H1 (cell line): ENCODE data around the gene TSNAXIP1. TPM values are rescaled to one million over a fixed set of nuclear protein-coding genes. Genes with fewer than 3 reads are reported as not detected.

Source experiments
- CTCF ChIA-PET: fragments of 300-600 bp; sonication (Branson Sonifier 250); formaldehyde crosslinking; loops from one replicate; lab custom pipeline; 2021; ENCODE audit not compliant: partially characterized antibody; lab: Charles Lee
- POLR2A ChIA-PET: fragments of 300-600 bp; sonication (Branson Sonifier 250); formaldehyde crosslinking; loops from one replicate; lab custom pipeline; 2021; ENCODE audit warnings: inconsistent platforms; ENCODE audit not compliant: partially characterized antibody; lab: Charles Lee
- DNase-seq, 2 experiments: peaks; one replicate each; pipeline versions ENCODE4 v3.0.0 to v3.0.0-alpha.2; 2010 to 2022; ENCODE audit warnings: low spot score in 2 of 2, low read depth in 1 of 2, mixed read lengths in 1 of 2
- FAIRE-seq: peaks from 2 replicates; lab custom pipeline; 2011; peaks lifted over from hg19 to GRCh38; lab: Jason Lieb, UNC
- H2AFZ ChIP-seq: 2 replicates; pipeline ENCODE4 v1.8.1; 2012; ENCODE audit warnings: low read length, inconsistent platforms
- H2AK5ac ChIP-seq: 2 replicates; pipeline ENCODE4 v1.6.1; 2013; ENCODE audit warnings: low read depth, low read length
- H2BK120ac ChIP-seq: replicated peaks from 2 replicates; pipeline ENCODE3; 2013; ENCODE audit warnings: low read depth, low read length, inconsistent platforms
- H2BK12ac ChIP-seq: 2 replicates; pipeline ENCODE4 v1.6.1; 2013; ENCODE audit warnings: low read depth, low read length
- H2BK15ac ChIP-seq: 2 replicates; pipeline ENCODE4 v1.6.1; 2013; ENCODE audit warnings: low read length
- H2BK20ac ChIP-seq: 2 replicates; pipeline ENCODE4 v1.6.1; 2013; ENCODE audit warnings: low read length
- H2BK5ac ChIP-seq: 2 replicates; pipeline ENCODE4 v1.6.1; 2013; ENCODE audit warnings: low read depth, low read length
- H3K14ac ChIP-seq: 2 replicates; pipeline ENCODE4 v1.6.1; 2013; ENCODE audit warnings: inconsistent platforms; ENCODE audit not compliant: insufficient read length
- H3K18ac ChIP-seq: 2 replicates; pipeline ENCODE4 v1.6.1; 2013; ENCODE audit warnings: low read length; ENCODE audit errors: extremely low read depth
- H3K23ac ChIP-seq: 2 replicates; pipeline ENCODE4 v1.6.1; 2013; ENCODE audit warnings: inconsistent platforms; ENCODE audit not compliant: insufficient read length
- H3K23me2 ChIP-seq: 2 replicates; pipeline ENCODE4 v1.6.1; 2013; ENCODE audit warnings: low read depth, low read length
- H3K27ac ChIP-seq: 2 replicates; pipeline ENCODE4 v1.6.1; 2011; ENCODE audit warnings: low read depth, low read length, inconsistent platforms
- H3K27me3 ChIP-seq, 4 experiments: replicated peaks in 1 of 4; 1 replicate in 1 of 4; 2 replicates in 3 of 4; pipeline versions ENCODE4 v1.6.1 to v1.8.1; 2011 to 2013; ENCODE audit warnings: low read length in 3 of 4, mild to moderate bottlenecking in 3 of 4, inconsistent platforms in 2 of 4, mixed read lengths in 2 of 4, moderate library complexity in 1 of 4; ENCODE audit not compliant: control insufficient read depth in 3 of 4, insufficient read depth in 3 of 4; ENCODE audit errors: extremely low read depth in 1 of 4
- H3K36me3 ChIP-seq, 4 experiments: 2 replicates each; pipeline versions ENCODE4 v1.6.1 to v1.8.1; 2011 to 2013; ENCODE audit warnings: mild to moderate bottlenecking in 4 of 4, low read length in 3 of 4, moderate library complexity in 2 of 4, control low read depth in 1 of 4, inconsistent platforms in 1 of 4; ENCODE audit not compliant: insufficient read depth in 4 of 4, control insufficient read depth in 2 of 4
- H3K4ac ChIP-seq: replicated peaks from 2 replicates; pipeline ENCODE3; 2013; ENCODE audit warnings: low read length, low read depth, mixed read lengths, inconsistent platforms; ENCODE audit not compliant: insufficient read length
- H3K4me1 ChIP-seq, 4 experiments: replicated peaks in 1 of 4; 1 replicate in 1 of 4; 2 replicates in 3 of 4; pipeline versions ENCODE4 v1.6.1 to v1.8.1; 2011 to 2013; ENCODE audit warnings: low read length in 3 of 4, inconsistent platforms in 2 of 4, mixed read lengths in 1 of 4; ENCODE audit not compliant: insufficient read depth in 4 of 4, control insufficient read depth in 3 of 4
- H3K4me2 ChIP-seq, 2 experiments: 2 replicates each; pipeline versions ENCODE4 v1.6.1 to v1.8.1; 2011 to 2013; ENCODE audit warnings: low read depth in 2 of 2, low read length in 2 of 2, control low read depth in 1 of 2, inconsistent platforms in 1 of 2, mild to moderate bottlenecking in 1 of 2; ENCODE audit not compliant: insufficient read depth in 1 of 2
- H3K4me3 ChIP-seq, 4 experiments: fragments of 200-600, 300-600 bp in 1 of 4; sonication (generic), shearing (Covaris generic), sonication (Bioruptor Twin) in 1 of 4; 2 replicates each; pipeline versions ENCODE4 v1.5.1 to v1.8.1; 2011 to 2016; ENCODE audit warnings: low read length in 4 of 4, low read depth in 3 of 4, control low read depth in 2 of 4, inconsistent platforms in 2 of 4, mild to moderate bottlenecking in 2 of 4, mixed read lengths in 1 of 4, moderate library complexity in 1 of 4; ENCODE audit not compliant: insufficient read depth in 2 of 4; ENCODE audit errors: extremely low read depth in 1 of 4
- H3K56ac ChIP-seq: replicated peaks from 2 replicates; pipeline ENCODE3; 2013; ENCODE audit warnings: low read depth, mild to moderate bottlenecking, mixed read lengths, low read length, inconsistent platforms; ENCODE audit not compliant: insufficient read length
- H3K79me1 ChIP-seq: 2 replicates; pipeline ENCODE4 v1.6.1; 2013; ENCODE audit warnings: low read depth, low read length, control low read depth
- H3K79me2 ChIP-seq, 2 experiments: 2 replicates each; pipeline versions ENCODE4 v1.6.1 to v1.8.1; 2012 to 2013; ENCODE audit warnings: low read length in 2 of 2, mild to moderate bottlenecking in 2 of 2, inconsistent platforms in 1 of 2; ENCODE audit not compliant: insufficient read depth in 2 of 2, control insufficient read depth in 1 of 2
- H3K9ac ChIP-seq, 4 experiments: replicated peaks in 1 of 4; 1 replicate in 1 of 4; 2 replicates in 3 of 4; pipeline versions ENCODE4 v1.6.1 to v1.8.1; 2011 to 2013; ENCODE audit warnings: low read depth in 3 of 4, low read length in 3 of 4, control low read depth in 2 of 4, mild to moderate bottlenecking in 2 of 4, moderate library complexity in 2 of 4, inconsistent platforms in 1 of 4; ENCODE audit errors: extremely low read depth in 1 of 4
- H3K9me3 ChIP-seq, 2 experiments: 2 replicates each; pipeline versions ENCODE4 v1.6.1 to v1.8.1; 2012 to 2013; ENCODE audit warnings: mild to moderate bottlenecking in 2 of 2, moderate library complexity in 2 of 2, control low read depth in 1 of 2, inconsistent platforms in 1 of 2, low read depth in 1 of 2, low read length in 1 of 2, mixed read lengths in 1 of 2; ENCODE audit not compliant: insufficient read depth in 2 of 2
- H4K20me1 ChIP-seq, 2 experiments: replicated peaks in 1 of 2; 2 replicates each; pipeline versions ENCODE3 to v1.8.1; 2011 to 2013; ENCODE audit warnings: inconsistent platforms in 2 of 2, low read length in 2 of 2, mild to moderate bottlenecking in 1 of 2; ENCODE audit not compliant: insufficient read depth in 2 of 2, control insufficient read depth in 1 of 2
- H4K5ac ChIP-seq: 2 replicates; pipeline ENCODE4 v1.6.1; 2013; ENCODE audit warnings: low read length, low read depth, mixed read lengths, inconsistent platforms; ENCODE audit not compliant: insufficient read length
- H4K8ac ChIP-seq: 2 replicates; pipeline ENCODE4 v1.8.0; 2013; ENCODE audit warnings: mild to moderate bottlenecking, moderate library complexity, low read length, inconsistent platforms; ENCODE audit not compliant: insufficient read depth; ENCODE audit errors: extremely low read depth
- H4K91ac ChIP-seq: replicated peaks from 2 replicates; pipeline ENCODE3; 2013; ENCODE audit warnings: low read length, mixed read lengths, inconsistent platforms; ENCODE audit not compliant: insufficient read length
- CBX5 ChIP-seq: fragments of 300-800, 300-1000 bp; sonication (generic); IDR thresholded peaks from 2 replicates; pipeline ENCODE4 v1.7.1; 2016; ENCODE audit warnings: antibody characterized with exemption, low read length, low read depth
- KDM4A ChIP-seq: IDR thresholded peaks from one replicate; pipeline ENCODE4 v1.7.1; 2012; ENCODE audit warnings: low read depth, mild to moderate bottlenecking, moderate library complexity, low read length, inconsistent platforms; ENCODE audit not compliant: severe bottlenecking
- POLR2A ChIP-seq, 2 experiments: IDR thresholded peaks; 1 replicate in 1 of 2; 2 replicates in 1 of 2; pipeline ENCODE4 v1.6.1; 2011; ENCODE audit warnings: low read depth in 2 of 2, low read length in 2 of 2, mild to moderate bottlenecking in 2 of 2; ENCODE audit errors: control extremely low read depth in 1 of 2
- RAD21 ChIP-seq, 2 experiments: IDR thresholded peaks in 1 of 2; conservative IDR thresholded peaks in 1 of 2; 2 replicates each; pipeline ENCODE4 v1.6.1; 2011; ENCODE audit warnings: low read depth in 2 of 2, low read length in 2 of 2, improper control_type of control experiment in 1 of 2, inconsistent platforms in 1 of 2, mild to moderate bottlenecking in 1 of 2, moderate library complexity in 1 of 2
- RBBP5 ChIP-seq: IDR thresholded peaks from 2 replicates; pipeline ENCODE4 v1.7.1; 2012; ENCODE audit warnings: low read depth, mild to moderate bottlenecking, inconsistent platforms, low read length, moderate library complexity, borderline replicate concordance
- TBP ChIP-seq: IDR thresholded peaks from 2 replicates; pipeline ENCODE4 v1.6.1; 2011; ENCODE audit warnings: low read depth, low read length, improper control_type of control experiment
- ZNF274 ChIP-seq: IDR thresholded peaks from 2 replicates; pipeline ENCODE4 v1.7.0; 2012; ENCODE audit warnings: low read length, borderline replicate concordance; ENCODE audit errors: extremely low read depth
- polyA plus RNA-seq, 7 experiments: library from polyadenylated mRNA; depleted of rRNA in 3 of 7; stranded (reverse) in 5 of 7; unstranded in 2 of 7; fragments of >200 nt in 5 of 7; fragments of 200-250 nt in 2 of 7; gene quantifications; 1 replicate in 5 of 7; 2 replicates in 1 of 7; 4 replicates in 1 of 7; pipeline versions ENCODE4 v1.2.1 to v1.2.3, GENCODE V29; 2011 to 2013; ENCODE audit warnings: missing spikeins in 2 of 7, mixed read lengths in 2 of 7
- total RNA-seq: library from RNA; stranded (reverse); fragmentation: NEBNext Ultra II Directional; extraction: Animal tissue kit (Norgen Biotek cat#: 25700); gene quantifications from 2 replicates; pipeline ENCODE4 v1.2.1, GENCODE V29; 2021
- TF ChIP-seq, protein P1 (sequence below): IDR thresholded peaks from 2 replicates; pipeline ENCODE4 v1.6.1; 2012; ENCODE audit warnings: low read length, inconsistent platforms

The TSNAXIP1 gene
- total and polyA plus RNA-seq, 2 of the 8 experiments (the other 6 are each of a cell fraction or from before 2014, with no cell fraction given) = 0.37 to 0.94 TPM

DNA sequence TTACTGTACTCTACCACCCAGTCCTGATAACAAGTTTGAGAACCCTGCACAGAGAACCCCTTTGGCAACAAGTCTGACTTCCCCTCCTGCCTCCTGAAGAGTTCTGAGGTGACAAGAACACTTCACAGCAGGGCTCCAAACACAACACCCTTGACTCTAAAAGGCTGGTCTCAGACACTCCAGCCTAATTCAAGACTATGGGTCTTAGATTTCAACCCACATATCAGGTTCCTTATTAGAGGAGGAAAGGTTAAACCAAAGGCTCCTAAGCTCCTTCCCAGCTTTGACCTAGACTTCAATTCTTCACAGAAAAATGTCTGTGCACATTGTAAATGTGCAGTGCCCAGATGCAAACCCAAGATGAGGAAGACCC, 23.4 kb upstream of the TSNAXIP1 start:
- H4K8ac ChIP-seq = no peak overlapping the region
- ChIA-PET CTCF (interaction anchor here (1.3 to 1.9 kb wide), 3 partner anchors 15 to 115 kb away, joined by 3 to 4 read pairs (median 3); no protein-coding TSS in a partner anchor), POLR2A (no interaction called here)
- H3K23me2 ChIP-seq = no peaks in the 10 kb centered on the region
- H3K14ac ChIP-seq = no peak overlapping the region
- H3K27ac ChIP-seq = no peak overlapping the region
- H3K4me3 ChIP-seq = no peak overlapping the region
- H4K5ac ChIP-seq = no peak overlapping the region
- H3K79me1 ChIP-seq = peaks cover 15% of the 10 kb centered on the region
- no peak overlapping the region for H2AFZ ChIP-seq
- no peaks in the 10 kb centered on the region for H3K9me3 ChIP-seq
- no peak overlapping the region for H2BK120ac ChIP-seq
- peaks cover 0 to 10% of the 10 kb centered on the region in 2 experiments; a peak in 1 of 4 replicates for H3K79me2 ChIP-seq
- H2AK5ac ChIP-seq = no peak overlapping the region
- no peak for TF ChIP-seq TBP
- TF ChIP-seq RAD21 (IDR thresholded peaks at IDR 0.05 in 1 of 2, conservative IDR thresholded peaks at IDR 0.05 in 1 of 2; ENCODE audit: low read depth in 2 of 2, low read length in 2 of 2) = no peak
- TF ChIP-seq RBBP5 = no peak
- TF ChIP-seq ZNF274 = no peak
- TF ChIP-seq, protein P1, sequence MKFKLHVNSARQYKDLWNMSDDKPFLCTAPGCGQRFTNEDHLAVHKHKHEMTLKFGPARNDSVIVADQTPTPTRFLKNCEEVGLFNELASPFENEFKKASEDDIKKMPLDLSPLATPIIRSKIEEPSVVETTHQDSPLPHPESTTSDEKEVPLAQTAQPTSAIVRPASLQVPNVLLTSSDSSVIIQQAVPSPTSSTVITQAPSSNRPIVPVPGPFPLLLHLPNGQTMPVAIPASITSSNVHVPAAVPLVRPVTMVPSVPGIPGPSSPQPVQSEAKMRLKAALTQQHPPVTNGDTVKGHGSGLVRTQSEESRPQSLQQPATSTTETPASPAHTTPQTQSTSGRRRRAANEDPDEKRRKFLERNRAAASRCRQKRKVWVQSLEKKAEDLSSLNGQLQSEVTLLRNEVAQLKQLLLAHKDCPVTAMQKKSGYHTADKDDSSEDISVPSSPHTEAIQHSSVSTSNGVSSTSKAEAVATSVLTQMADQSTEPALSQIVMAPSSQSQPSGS = no peak
- TF ChIP-seq POLR2A (IDR thresholded peaks at IDR 0.05; ENCODE audit: control extremely low read depth in 1 of 2, low read depth in 2 of 2, low read length in 2 of 2) = no peak
- no peak for TF ChIP-seq CBX5
- no peak for TF ChIP-seq KDM4A
- H3K23ac ChIP-seq = no peak overlapping the region
- no peak overlapping the region for H3K56ac ChIP-seq
- H3K27me3 ChIP-seq = no peaks in the 10 kb centered on the region
- H3K4ac ChIP-seq = no peak overlapping the region
- no peak overlapping the region for H3K4me2 ChIP-seq
- H2BK5ac ChIP-seq = no peak overlapping the region
- peaks cover 0 to 2% (median 0%) of the 10 kb centered on the region in 4 experiments; a peak in 1 of 7 replicates for H3K4me1 ChIP-seq
- no peak overlapping the region for H3K9ac ChIP-seq
- no peaks in the 10 kb centered on the region for H3K36me3 ChIP-seq
- H2BK12ac ChIP-seq = no peak overlapping the region
- H2BK20ac ChIP-seq = no peak overlapping the region
- FAIRE-seq (no peak), DNase-seq (no peak)
- peaks cover 0 to 12% of the 10 kb centered on the region in 2 experiments for H4K20me1 ChIP-seq
- H2BK15ac ChIP-seq = no peak overlapping the region
- H3K18ac ChIP-seq = no peak overlapping the region
- no peak overlapping the region for H4K91ac ChIP-seq
